Esophagus muscularis mucosa (tissue), 4 donors: Measurements from ENCODE around the gene MKRN3. TPM values are rescaled to one million over a fixed set of nuclear protein-coding genes. Genes with fewer than 3 reads are reported as not detected.

Source experiments
- DNase-seq: peaks from one replicate; pipeline ENCODE4 v3.0.0-alpha.2; 2017; ENCODE audit errors: extremely low spot score
- H3K27ac ChIP-seq, 4 donors: fragments of 200-600 bp; sonication (generic); replicated peaks in 1 of 4; 1 replicate in 3 of 4; 2 replicates in 1 of 4; pipeline ENCODE4 v1.5.1; 2016 to 2019; ENCODE audit warnings: mild to moderate bottlenecking in 1 of 4
- H3K27me3 ChIP-seq, 4 donors: fragments of 200-600 bp; sonication (generic); one replicate each; pipeline versions ENCODE4 v1.5.1 to v1.6.0; 2016 to 2019
- H3K36me3 ChIP-seq, 4 donors: fragments of 200-600 bp; sonication (generic); one replicate each; pipeline ENCODE4 v1.5.1; 2016 to 2019
- H3K4me1 ChIP-seq, 4 donors: fragments of 200-600 bp; sonication (generic); one replicate each; pipeline ENCODE4 v1.5.1; 2016 to 2019
- H3K4me3 ChIP-seq, 4 donors: fragments of 200-600 bp; sonication (generic); 1 replicate in 2 of 4; 2 replicates in 2 of 4; pipeline ENCODE4 v1.5.1; 2016 to 2019; ENCODE audit warnings: mild to moderate bottlenecking in 4 of 4, moderate library complexity in 1 of 4
- H3K9me3 ChIP-seq, 4 donors: fragments of 200-600 bp; sonication (generic); 1 replicate in 3 of 4; 2 replicates in 1 of 4; pipeline ENCODE4 v1.5.1; 2016 to 2019
- EP300 ChIP-seq: sonication (generic); formaldehyde crosslinking; IDR thresholded peaks from one replicate; pipeline ENCODE4 v1.6.1; 2017; ENCODE audit warnings: antibody characterized with exemption
- POLR2A ChIP-seq: fragments of 450-650 bp; IDR thresholded peaks from one replicate; pipeline ENCODE4 v1.6.1; 2017; ENCODE audit warnings: antibody characterized with exemption, moderate library complexity, mild to moderate bottlenecking, low read depth
- POLR2AphosphoS5 ChIP-seq, 2 donors: sonication (generic); formaldehyde crosslinking; IDR thresholded peaks; one replicate each; pipeline ENCODE4 v1.6.1; 2017; ENCODE audit warnings: antibody characterized with exemption in 2 of 2
- WGBS: methylation state at CpG from one replicate; pipeline ENCODE4 v1.1.5; 2018; 5-methylcytosine and 5-hydroxymethylcytosine counted together
- intact Hi-C: fragments of 100-400 bp; cut with DNase I; formaldehyde crosslinking; loops from one replicate; pipeline ENCODE4 v1.15.1; 2023
- small RNA-seq, 3 donors: library from RNA; depleted of rRNA; stranded (forward); fragments of <200 nt; gene quantifications; one replicate each; pipeline ENCODE3, GENCODE V24; 2016
- total RNA-seq, 4 donors: library from RNA; depleted of rRNA; stranded (reverse); fragments of >200 nt; gene quantifications; one replicate each; pipeline versions ENCODE4 v1.1.0 to v1.2.1, GENCODE V29; 2016
- TF ChIP-seq, protein P1 (sequence below), 3 experiments: fragments of 200-600 bp in 2 of 3; fragments of 450-650 bp in 1 of 3; sonication (generic) in 2 of 3; IDR thresholded peaks; one replicate each; pipeline ENCODE4 v1.5.1; 2017 to 2019; ENCODE audit warnings: antibody characterized with exemption in 3 of 3, mild to moderate bottlenecking in 2 of 3, moderate library complexity in 1 of 3

The MKRN3 gene
- total RNA-seq, 4 donors from 2014 or later: 0.42 to 0.65 (median 0.46) TPM; not detected in 1

DNA sequence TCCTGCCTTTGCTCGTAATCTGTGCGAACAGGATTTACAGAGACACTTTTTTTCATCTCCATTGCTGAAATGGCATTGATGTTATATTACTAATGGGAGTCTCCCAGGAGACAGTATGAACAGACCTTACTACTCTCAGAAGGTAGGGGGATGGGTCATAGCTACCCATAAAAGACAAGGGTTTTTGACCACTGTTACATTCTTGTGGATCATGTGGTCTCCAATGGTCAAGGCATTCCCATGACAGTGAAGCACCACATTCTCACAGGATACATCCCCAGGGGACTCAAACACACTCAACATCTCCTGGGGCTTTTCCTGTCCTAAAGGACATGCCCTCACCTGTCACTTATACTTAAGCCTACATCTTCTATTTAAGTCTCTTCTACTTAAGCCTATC is 40.8 kb downstream of the MKRN3 start:
- no peak for DNase-seq
- 74% methylated on average over 2 of the region's 2 CpGs for WGBS
- intact Hi-C loops: loop anchor here (10.0 kb wide), 1 partner anchor 269 kb away; no protein-coding TSS in a partner anchor
- TF ChIP-seq, protein P1, sequence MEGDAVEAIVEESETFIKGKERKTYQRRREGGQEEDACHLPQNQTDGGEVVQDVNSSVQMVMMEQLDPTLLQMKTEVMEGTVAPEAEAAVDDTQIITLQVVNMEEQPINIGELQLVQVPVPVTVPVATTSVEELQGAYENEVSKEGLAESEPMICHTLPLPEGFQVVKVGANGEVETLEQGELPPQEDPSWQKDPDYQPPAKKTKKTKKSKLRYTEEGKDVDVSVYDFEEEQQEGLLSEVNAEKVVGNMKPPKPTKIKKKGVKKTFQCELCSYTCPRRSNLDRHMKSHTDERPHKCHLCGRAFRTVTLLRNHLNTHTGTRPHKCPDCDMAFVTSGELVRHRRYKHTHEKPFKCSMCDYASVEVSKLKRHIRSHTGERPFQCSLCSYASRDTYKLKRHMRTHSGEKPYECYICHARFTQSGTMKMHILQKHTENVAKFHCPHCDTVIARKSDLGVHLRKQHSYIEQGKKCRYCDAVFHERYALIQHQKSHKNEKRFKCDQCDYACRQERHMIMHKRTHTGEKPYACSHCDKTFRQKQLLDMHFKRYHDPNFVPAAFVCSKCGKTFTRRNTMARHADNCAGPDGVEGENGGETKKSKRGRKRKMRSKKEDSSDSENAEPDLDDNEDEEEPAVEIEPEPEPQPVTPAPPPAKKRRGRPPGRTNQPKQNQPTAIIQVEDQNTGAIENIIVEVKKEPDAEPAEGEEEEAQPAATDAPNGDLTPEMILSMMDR (IDR thresholded peaks at IDR 0.05): no peak
- no peak for TF ChIP-seq EP300
- no peak for TF ChIP-seq POLR2A
- no peak for TF ChIP-seq POLR2AphosphoS5 (IDR thresholded peaks at IDR 0.05)
- Histone ChIP-seq H3K9me3 (no peaks in the 10 kb centered on the region), H3K27ac (no peak overlapping the region), H3K4me1 (no peaks in the 10 kb centered on the region), H3K36me3 (no peaks in the 10 kb centered on the region), H3K27me3 (peaks cover 0 to 2% (median 0%) of the 10 kb centered on the region in 4 donors), H3K4me3 (no peak overlapping the region)

DNA sequence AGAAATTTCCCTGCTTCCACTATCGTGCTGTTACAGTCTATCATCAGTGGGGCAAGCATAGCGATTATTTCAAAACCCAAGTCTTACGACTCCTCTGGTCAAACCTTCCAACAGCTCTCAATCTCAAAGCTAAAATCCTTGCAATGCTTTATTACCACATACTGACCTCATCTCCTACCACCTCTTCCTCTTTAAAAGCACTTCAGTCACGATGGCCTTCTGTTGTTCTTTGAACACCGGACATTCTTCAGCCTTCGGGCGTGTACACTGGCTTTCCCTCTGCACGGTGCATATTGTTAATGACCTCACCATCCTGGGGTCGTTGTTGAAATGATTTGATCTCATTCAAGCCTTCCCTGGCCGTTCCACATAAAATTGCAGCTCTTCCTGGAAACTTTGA is 51.1 kb downstream of the MKRN3 start:
- intact Hi-C loops: no loop called here
- WGBS: 57% methylated on average over 10 of the region's 10 CpGs
- no peak overlapping the region for H3K27ac ChIP-seq
- DNase-seq: peak; percentile 26
- H3K4me1 ChIP-seq: no peaks in the 10 kb centered on the region
- H3K9me3 ChIP-seq: peaks cover 0 to 12% (median 3%) of the 10 kb centered on the region in 4 donors
- TF ChIP-seq POLR2A: no peak
- no peak for TF ChIP-seq POLR2AphosphoS5 (IDR thresholded peaks at IDR 0.05)
- no peak for TF ChIP-seq EP300
- TF ChIP-seq, protein P1 (IDR thresholded peaks at IDR 0.05): no peak
- no peaks in the 10 kb centered on the region for H3K36me3 ChIP-seq
- no peaks in the 10 kb centered on the region for H3K27me3 ChIP-seq
- no peak overlapping the region for H3K4me3 ChIP-seq

Small RNAs within 50 kb of the gene (small RNA-seq; reads per million reads assigned to genes)
- gene MIR4508: 0 reads per million in 3 donors

Other genes starting within 250 kb of the MKRN3 start
- not detected for gene GOLGA6L26, start 231.5 kb upstream of the MKRN3 start, total RNA-seq
- gene GOLGA8S, start 210.9 kb upstream of the MKRN3 start, total RNA-seq: under 1 TPM in 3 of 4 donors, not detected in 1; under 0.01 to 0.17 (median 0.13) TPM
- not detected for gene GOLGA6L2, start 118.4 kb upstream of the MKRN3 start, total RNA-seq
- gene MAGEL2, start 82.2 kb downstream of the MKRN3 start, total RNA-seq: under 1 TPM in 2 of 4 donors, not detected in 2; 0.17 to 0.26 TPM
- gene NDN, start 121.6 kb downstream of the MKRN3 start, total RNA-seq: 10 to 100 TPM; 40.7 to 93.4 (median 75.4) TPM